ENCODE results near the gene PEX11G.

Gene PEX11G

GRCh38 chr19:7522072-7522922 is 33.5 kb upstream of the PEX11G start, which contains the start of gene MCOLN1:
Gene MCOLN1 (plus strand): TSS chr19:7522624. CDS start chr19:7522751, 127 bp downstream.
- no peak for TF ChIP-seq EZH2phosphoT487 (conservative IDR thresholded peaks at IDR 0.05; ENCODE audit: low read length)
- no peak for TF ChIP-seq CTCF (IDR thresholded peaks at IDR 0.05; ENCODE audit: insufficient read depth, low read length, poor library complexity, severe bottlenecking)
- H3F3A ChIP-seq (ENCODE audit: insufficient read depth): no peaks in the 10 kb centered on the region
- H3K79me2 ChIP-seq (ENCODE audit: insufficient read depth, low read length): no peaks in the 10 kb centered on the region
- no peaks in the 10 kb centered on the region for H3K9me2 ChIP-seq (replicated peaks; ENCODE audit: insufficient read depth, low read length)
- no peaks in the 10 kb centered on the region for H3K27me3 ChIP-seq (ENCODE audit: low read length)
- H3K36me3 ChIP-seq (ENCODE audit: low read length): no peaks in the 10 kb centered on the region
- peak within 1 kb of the TSS; percentile 93 for H3K4me2 ChIP-seq (ENCODE audit: low read depth, low read length, poor library complexity, severe bottlenecking)
- H3K27ac ChIP-seq (ENCODE audit: low read depth, low read length): no peak within 1 kb of the TSS
- H3K9me3 ChIP-seq (ENCODE audit: insufficient read depth, low read length): no peaks in the 10 kb centered on the region
- no peaks in the 10 kb centered on the region for H4K20me1 ChIP-seq (ENCODE audit: low read depth, low read length)
- peak within 1 kb of the TSS; percentile 78 for H2AFZ ChIP-seq (ENCODE audit: low read depth, low read length, severe bottlenecking)
- peak within 1 kb of the TSS; percentile 77 for H3K9ac ChIP-seq (ENCODE audit: low read length)
- peak within 1 kb of the TSS; percentile 85 for H3K4me3 ChIP-seq (ENCODE audit: insufficient read depth, low read length, poor library complexity, severe bottlenecking)

GRCh38 chr19:7521551-7522071 is 32.8 kb upstream of the PEX11G start:
- peak overlapping the region; percentile 77 for H2AFZ ChIP-seq (ENCODE audit: low read depth, low read length, severe bottlenecking)
- no peaks in the 10 kb centered on the region for H3K9me2 ChIP-seq (replicated peaks; ENCODE audit: insufficient read depth, low read length)
- H3K4me2 ChIP-seq (ENCODE audit: low read depth, low read length, poor library complexity, severe bottlenecking): peak overlapping the region; percentile 52
- H3K9me3 ChIP-seq (ENCODE audit: insufficient read depth, low read length): no peaks in the 10 kb centered on the region
- no peaks in the 10 kb centered on the region for H3K36me3 ChIP-seq (ENCODE audit: low read length)
- H3K27me3 ChIP-seq (ENCODE audit: low read length): no peaks in the 10 kb centered on the region
- TF ChIP-seq EZH2phosphoT487 (conservative IDR thresholded peaks at IDR 0.05; ENCODE audit: low read length) (no peak), CTCF (IDR thresholded peaks at IDR 0.05; ENCODE audit: insufficient read depth, low read length, poor library complexity, severe bottlenecking) (no peak)
- H3K4me3 ChIP-seq (ENCODE audit: insufficient read depth, low read length, poor library complexity, severe bottlenecking): peak overlapping the region; percentile 32
- H3K79me2 ChIP-seq (ENCODE audit: insufficient read depth, low read length): no peaks in the 10 kb centered on the region
- peak overlapping the region; percentile 77 for H3K9ac ChIP-seq (ENCODE audit: low read length)
- H3F3A ChIP-seq (ENCODE audit: insufficient read depth): no peaks in the 10 kb centered on the region
- H3K27ac ChIP-seq (ENCODE audit: low read depth, low read length): no peak overlapping the region
- no peaks in the 10 kb centered on the region for H4K20me1 ChIP-seq (ENCODE audit: low read depth, low read length)

DNA sequence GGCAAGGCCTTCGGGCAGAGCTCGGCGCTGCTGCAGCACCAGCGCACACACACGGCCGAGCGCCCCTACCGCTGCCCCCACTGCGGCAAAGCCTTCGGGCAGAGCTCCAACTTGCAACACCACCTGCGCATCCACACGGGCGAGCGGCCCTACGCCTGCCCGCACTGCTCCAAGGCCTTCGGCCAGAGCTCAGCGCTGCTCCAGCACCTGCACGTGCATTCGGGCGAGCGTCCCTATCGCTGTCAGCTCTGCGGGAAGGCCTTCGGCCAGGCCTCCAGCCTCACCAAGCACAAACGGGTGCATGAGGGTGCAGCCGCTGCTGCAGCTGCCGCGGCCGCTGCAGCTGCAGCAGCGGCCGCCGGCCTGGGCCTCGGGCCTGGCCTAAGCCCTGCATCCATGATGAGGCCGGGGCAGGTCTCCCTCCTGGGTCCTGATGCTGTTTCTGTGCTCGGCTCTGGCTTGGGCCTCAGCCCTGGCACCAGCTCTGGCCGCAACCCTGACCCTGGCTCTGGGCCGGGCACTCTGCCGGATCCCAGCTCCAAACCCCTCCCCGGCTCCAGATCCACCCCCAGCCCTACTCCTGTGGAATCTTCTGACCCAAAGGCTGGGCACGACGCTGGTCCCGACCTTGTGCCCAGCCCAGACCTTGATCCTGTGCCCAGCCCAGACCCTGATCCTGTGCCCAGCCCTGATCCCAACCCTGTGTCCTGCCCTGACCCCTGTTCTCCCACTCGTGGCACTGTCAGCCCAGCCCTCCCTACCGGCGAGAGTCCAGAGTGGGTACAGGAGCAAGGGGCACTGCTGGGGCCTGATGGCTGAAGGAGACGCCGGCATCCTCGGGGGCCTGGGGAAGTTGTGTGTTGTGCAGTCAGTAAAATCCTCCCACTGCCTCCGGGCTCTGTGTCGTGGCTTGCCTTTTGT is 31.6 kb upstream of the PEX11G start:
- TF ChIP-seq EZH2phosphoT487 (conservative IDR thresholded peaks at IDR 0.05; ENCODE audit: low read length) (no peak), CTCF (IDR thresholded peaks at IDR 0.05; ENCODE audit: insufficient read depth, low read length, poor library complexity, severe bottlenecking) (no peak)
- Histone ChIP-seq H4K20me1 (ENCODE audit: low read depth, low read length) (no peaks in the 10 kb centered on the region), H2AFZ (ENCODE audit: low read depth, low read length, severe bottlenecking) (no peak overlapping the region), H3K4me3 (ENCODE audit: insufficient read depth, low read length, poor library complexity, severe bottlenecking) (no peak overlapping the region), H3K79me2 (ENCODE audit: insufficient read depth, low read length) (no peaks in the 10 kb centered on the region), H3K27ac (ENCODE audit: low read depth, low read length) (no peak overlapping the region), H3K9ac (ENCODE audit: low read length) (no peak overlapping the region), H3K9me2 (replicated peaks; ENCODE audit: insufficient read depth, low read length) (no peaks in the 10 kb centered on the region), H3K4me2 (ENCODE audit: low read depth, low read length, poor library complexity, severe bottlenecking) (no peak overlapping the region), H3F3A (ENCODE audit: insufficient read depth) (no peaks in the 10 kb centered on the region), H3K27me3 (ENCODE audit: low read length) (no peaks in the 10 kb centered on the region), H3K9me3 (ENCODE audit: insufficient read depth, low read length) (no peaks in the 10 kb centered on the region), H3K36me3 (ENCODE audit: low read length) (no peaks in the 10 kb centered on the region)

Measured in SU-DHL-6 (cell line).